Neuronal stem cell (in vitro differentiated cells): ENCODE measurements around the gene TGFBR1.

Experiments used
- DNase-seq: peaks from one replicate; pipeline ENCODE4 v3.0.0-alpha.2; 2013; ENCODE audit warnings: low spot score
- H2AFZ ChIP-seq: one replicate; pipeline ENCODE4 v1.6.1; 2013; ENCODE audit warnings: mild to moderate bottlenecking, low read length, inconsistent platforms
- H2AK5ac ChIP-seq: 2 replicates; pipeline ENCODE4 v1.6.1; 2013; ENCODE audit warnings: low read depth, mild to moderate bottlenecking, inconsistent platforms, low read length, moderate library complexity, mixed read lengths
- H2BK120ac ChIP-seq: 2 replicates; pipeline ENCODE4 v1.6.1; 2013; ENCODE audit warnings: low read depth, mild to moderate bottlenecking, inconsistent platforms, low read length, moderate library complexity, mixed read lengths
- H2BK12ac ChIP-seq: one replicate; pipeline ENCODE4 v1.6.1; 2013; ENCODE audit warnings: low read length, inconsistent platforms
- H2BK15ac ChIP-seq: 2 replicates; pipeline ENCODE4 v1.6.1; 2013; ENCODE audit warnings: mild to moderate bottlenecking, low read length, inconsistent platforms, mixed read lengths
- H2BK5ac ChIP-seq: one replicate; pipeline ENCODE4 v1.6.1; 2013; ENCODE audit warnings: inconsistent platforms, mild to moderate bottlenecking, low read length, moderate library complexity
- H3K14ac ChIP-seq: one replicate; pipeline ENCODE4 v1.6.1; 2013; ENCODE audit warnings: low read length, inconsistent platforms
- H3K18ac ChIP-seq: 2 replicates; pipeline ENCODE4 v1.6.1; 2013; ENCODE audit warnings: low read length, inconsistent platforms
- H3K23ac ChIP-seq: 2 replicates; pipeline ENCODE4 v1.6.1; 2013; ENCODE audit warnings: low read depth, mild to moderate bottlenecking, mixed read lengths, low read length, inconsistent platforms; ENCODE audit not compliant: poor library complexity
- H3K27ac ChIP-seq: replicated peaks from 3 replicates; pipeline ENCODE4 v1.5.1; 2013; ENCODE audit warnings: low read length, inconsistent platforms
- H3K27me3 ChIP-seq, 3 experiments: 2 replicates each; pipeline ENCODE4 v1.6.1; 2013; ENCODE audit warnings: low read length in 3 of 3, mild to moderate bottlenecking in 2 of 3, inconsistent platforms in 1 of 3, low read depth in 1 of 3, mixed read lengths in 1 of 3, moderate library complexity in 1 of 3; ENCODE audit not compliant: control insufficient read depth in 3 of 3, insufficient read depth in 3 of 3
- H3K36me3 ChIP-seq, 2 donors: replicated peaks in 1 of 2; 2 replicates each; pipeline ENCODE4 v1.6.1; 2013; ENCODE audit warnings: low read length in 2 of 2; ENCODE audit not compliant: control insufficient read depth in 2 of 2, insufficient read depth in 2 of 2
- H3K4ac ChIP-seq: 2 replicates; pipeline ENCODE4 v1.6.1; 2013; ENCODE audit warnings: inconsistent platforms, mild to moderate bottlenecking, low read length, moderate library complexity
- H3K4me1 ChIP-seq, 2 donors: 1 replicate in 1 of 2; 2 replicates in 1 of 2; pipeline ENCODE4 v1.6.1; 2013; ENCODE audit warnings: low read length in 2 of 2, low read depth in 1 of 2; ENCODE audit not compliant: control insufficient read depth in 2 of 2, insufficient read depth in 1 of 2
- H3K4me2 ChIP-seq: one replicate; pipeline ENCODE4 v1.6.1; 2013; ENCODE audit warnings: mild to moderate bottlenecking, low read length, inconsistent platforms; ENCODE audit not compliant: insufficient read depth, poor library complexity, severe bottlenecking
- H3K4me3 ChIP-seq, 2 donors: 2 replicates each; pipeline ENCODE4 v1.5.1; 2013; ENCODE audit warnings: low read length in 2 of 2, mild to moderate bottlenecking in 2 of 2, inconsistent platforms in 1 of 2, moderate library complexity in 1 of 2
- H3K79me1 ChIP-seq: one replicate; pipeline ENCODE4 v1.6.1; 2013; ENCODE audit warnings: low read depth, mild to moderate bottlenecking, inconsistent platforms, low read length, moderate library complexity
- H3K9ac ChIP-seq: one replicate; pipeline ENCODE4 v1.6.1; 2013; ENCODE audit warnings: mild to moderate bottlenecking, low read depth, low read length, inconsistent platforms; ENCODE audit not compliant: poor library complexity
- H3K9me3 ChIP-seq, 2 donors: replicated peaks in 1 of 2; 2 replicates each; pipeline versions ENCODE3 to v1.6.1; 2013; ENCODE audit warnings: low read length in 2 of 2, mild to moderate bottlenecking in 2 of 2, inconsistent platforms in 1 of 2, low read depth in 1 of 2, mixed read lengths in 1 of 2, moderate library complexity in 1 of 2; ENCODE audit not compliant: control insufficient read depth in 2 of 2, insufficient read depth in 1 of 2
- H4K8ac ChIP-seq: one replicate; pipeline ENCODE4 v1.6.1; 2013; ENCODE audit warnings: low read depth, mild to moderate bottlenecking, inconsistent platforms, low read length, moderate library complexity
- H4K91ac ChIP-seq: one replicate; pipeline ENCODE4 v1.6.1; 2013; ENCODE audit warnings: low read length, low read depth, mild to moderate bottlenecking, inconsistent platforms; ENCODE audit not compliant: poor library complexity
- WGBS, 2 donors: extraction: QIAGEN DNeasy Blood & Tissue Kit; methylation state at CpG; one replicate each; pipeline ENCODE4 v1.1.7; 2013; ENCODE audit warnings: missing lambda C conversion rate in 2 of 2, mixed read lengths in 1 of 2; ENCODE audit not compliant: insufficient read length in 2 of 2, insufficient replicate concordance in 1 of 2; ENCODE audit errors: extremely low coverage in 2 of 2; 5-methylcytosine and 5-hydroxymethylcytosine counted together

The TGFBR1 gene

DNA sequence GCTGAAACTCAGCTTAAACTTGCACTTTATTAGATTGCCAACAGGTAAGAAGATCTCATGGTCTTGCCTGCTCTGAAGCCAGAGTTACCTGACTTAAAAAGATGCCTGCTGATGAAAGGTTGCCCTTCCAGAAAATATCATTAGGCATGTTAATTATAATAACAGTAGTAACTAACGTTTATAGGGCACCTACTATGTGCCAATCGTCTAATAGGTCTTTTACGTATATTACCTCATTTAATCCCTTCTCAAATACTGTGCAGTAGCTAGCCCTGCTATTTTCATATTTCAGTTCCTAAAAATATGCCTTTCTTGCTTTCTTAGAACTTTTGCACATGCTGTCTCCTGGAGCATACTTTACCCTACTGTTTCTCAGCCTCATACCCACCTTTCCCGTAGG lies 40.1 kb downstream of the TGFBR1 start:
- no peak overlapping the region for H3K4me2 ChIP-seq
- H2BK15ac ChIP-seq = no peak overlapping the region
- H3K27me3 ChIP-seq = no peaks in the 10 kb centered on the region
- no peaks in the 10 kb centered on the region for H3K9me3 ChIP-seq
- no peak overlapping the region for H2BK12ac ChIP-seq
- no peak overlapping the region for H2BK120ac ChIP-seq
- no peak overlapping the region for H2AK5ac ChIP-seq
- H3K9ac ChIP-seq = no peak overlapping the region
- H3K23ac ChIP-seq = no peak overlapping the region
- no peak overlapping the region for H3K14ac ChIP-seq
- no peak for DNase-seq
- H3K79me1 ChIP-seq = peaks cover 5% of the 10 kb centered on the region
- H3K27ac ChIP-seq = no peak overlapping the region
- H4K8ac ChIP-seq = no peak overlapping the region
- H2AFZ ChIP-seq = no peak overlapping the region
- peaks cover 27 to 92% of the 10 kb centered on the region in 2 donors for H3K36me3 ChIP-seq
- H3K4me3 ChIP-seq = no peak overlapping the region
- H3K4me1 ChIP-seq = peaks cover 0 to 8% of the 10 kb centered on the region in 2 donors
- no peak overlapping the region for H2BK5ac ChIP-seq
- no peak overlapping the region for H3K4ac ChIP-seq
- H3K18ac ChIP-seq = no peak overlapping the region
- WGBS, 2 donors = no CpG with 5 or more reads among the region's 4 CpGs
- H4K91ac ChIP-seq = no peak overlapping the region

DNA sequence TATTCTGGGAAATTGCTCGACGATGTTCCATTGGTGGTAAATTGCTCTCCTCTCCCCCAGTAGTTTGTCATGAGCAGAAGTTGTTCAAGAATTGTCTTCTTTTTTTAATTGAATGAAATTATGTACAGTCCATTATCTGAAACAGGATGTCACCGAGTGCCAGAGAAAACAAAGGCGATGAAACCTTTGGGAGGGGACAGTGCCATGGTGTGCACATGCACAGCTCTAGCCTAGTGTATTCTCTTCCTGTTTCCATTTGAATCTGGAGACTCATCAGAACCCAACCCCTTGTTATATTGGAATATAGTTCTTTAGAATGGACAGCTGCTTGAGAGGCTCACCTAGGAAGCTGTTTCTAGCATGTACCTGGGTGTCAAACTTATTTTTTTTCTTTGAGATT lies 41.7 kb downstream of the TGFBR1 start:
- Histone ChIP-seq H3K23ac (no peak overlapping the region), H3K4ac (no peak overlapping the region), H3K27me3 (no peaks in the 10 kb centered on the region), H3K4me1 (no peaks in the 10 kb centered on the region), H3K9ac (no peak overlapping the region), H2BK15ac (no peak overlapping the region), H3K4me2 (no peak overlapping the region), H4K8ac (no peak overlapping the region), H3K18ac (no peak overlapping the region), H4K91ac (no peak overlapping the region), H2AK5ac (no peak overlapping the region), H3K27ac (no peak overlapping the region), H2AFZ (no peak overlapping the region), H3K14ac (no peak overlapping the region), H2BK5ac (no peak overlapping the region), H3K79me1 (peaks cover 2% of the 10 kb centered on the region), H3K9me3 (no peaks in the 10 kb centered on the region), H3K36me3 (peaks cover 28 to 100% of the 10 kb centered on the region in 2 donors), H2BK120ac (no peak overlapping the region), H2BK12ac (no peak overlapping the region), H3K4me3 (no peak overlapping the region)
- no peak for DNase-seq
- WGBS, 2 donors = no CpG with 5 or more reads among the region's 4 CpGs

DNA sequence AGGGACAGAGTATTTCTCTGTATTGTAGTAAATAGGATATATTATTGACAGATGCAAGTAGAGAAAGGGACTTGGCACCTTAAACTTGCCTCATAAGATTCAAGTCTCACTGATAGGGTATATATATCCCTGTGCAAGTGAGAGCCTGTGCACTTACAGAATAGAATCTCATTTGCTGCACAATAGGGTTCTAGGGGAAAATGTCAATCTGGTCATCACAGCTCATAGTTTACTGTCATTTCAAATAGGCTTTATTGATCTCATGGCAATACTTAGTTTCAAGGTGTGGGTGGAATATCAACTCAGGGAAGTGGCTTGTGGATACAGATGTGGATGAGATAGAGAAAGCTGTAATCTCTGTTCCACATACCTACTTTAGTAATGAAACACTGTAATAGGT lies 42.3 kb downstream of the TGFBR1 start:
- no peak overlapping the region for H2BK12ac ChIP-seq
- DNase-seq = no peak
- no peak overlapping the region for H4K8ac ChIP-seq
- H3K18ac ChIP-seq = no peak overlapping the region
- peaks cover 2% of the 10 kb centered on the region for H3K79me1 ChIP-seq
- no peak overlapping the region for H2BK5ac ChIP-seq
- H4K91ac ChIP-seq = no peak overlapping the region
- no peak overlapping the region for H3K27ac ChIP-seq
- no peak overlapping the region for H2BK120ac ChIP-seq
- H3K9me3 ChIP-seq = no peaks in the 10 kb centered on the region
- no peak overlapping the region for H3K14ac ChIP-seq
- H3K36me3 ChIP-seq = peaks cover 29 to 100% of the 10 kb centered on the region in 2 donors
- H2BK15ac ChIP-seq = no peak overlapping the region
- no peak overlapping the region for H3K4ac ChIP-seq
- no peaks in the 10 kb centered on the region for H3K27me3 ChIP-seq
- H3K4me1 ChIP-seq = no peaks in the 10 kb centered on the region
- no peak overlapping the region for H2AFZ ChIP-seq
- H3K4me3 ChIP-seq = no peak overlapping the region
- no peak overlapping the region for H2AK5ac ChIP-seq
- no peak overlapping the region for H3K9ac ChIP-seq
- H3K4me2 ChIP-seq = no peak overlapping the region
- no peak overlapping the region for H3K23ac ChIP-seq

DNA sequence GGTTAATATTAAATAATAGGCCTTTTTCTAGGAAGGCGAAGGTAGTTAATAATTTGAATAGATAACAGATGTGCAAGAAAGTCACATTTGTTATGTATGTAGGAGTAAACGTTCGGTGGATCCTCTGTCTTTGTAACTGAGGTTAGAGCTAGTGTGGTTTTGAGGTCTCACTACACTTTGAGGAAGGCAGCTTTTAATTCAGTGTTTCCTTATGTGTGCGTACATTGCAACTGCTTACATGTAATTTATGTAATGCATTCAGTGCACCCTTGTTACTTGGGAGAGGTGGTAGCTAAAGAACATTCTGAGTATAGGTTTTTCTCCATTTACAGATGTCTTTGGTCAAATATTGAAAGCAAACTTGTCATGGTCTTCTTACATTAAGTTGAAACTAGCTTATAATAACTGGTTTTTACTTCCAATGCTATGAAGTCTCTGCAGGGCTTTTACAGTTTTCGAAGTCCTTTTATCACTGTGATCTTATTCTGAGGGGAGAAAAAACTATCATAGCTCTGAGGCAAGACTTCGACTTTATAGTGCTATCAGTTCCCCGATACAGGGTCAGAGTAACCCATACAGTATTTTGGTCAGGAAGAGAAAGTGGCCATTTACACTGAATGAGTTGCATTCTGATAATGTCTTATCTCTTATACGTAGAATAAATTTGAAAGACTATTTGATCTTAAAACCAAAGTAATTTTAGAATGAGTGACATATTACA lies 45.7 kb downstream of the TGFBR1 start:
- no peak overlapping the region for H3K4me3 ChIP-seq
- no peaks in the 10 kb centered on the region for H3K9me3 ChIP-seq
- no peak overlapping the region for H2BK15ac ChIP-seq
- H3K36me3 ChIP-seq = peaks cover 20 to 80% of the 10 kb centered on the region in 2 donors
- no peak overlapping the region for H3K18ac ChIP-seq
- no peak for DNase-seq
- no peak overlapping the region for H3K9ac ChIP-seq
- H3K14ac ChIP-seq = no peak overlapping the region
- no peak overlapping the region for H2BK120ac ChIP-seq
- H2AK5ac ChIP-seq = no peak overlapping the region
- no peak overlapping the region for H4K91ac ChIP-seq
- H2AFZ ChIP-seq = no peak overlapping the region
- no peak overlapping the region for H4K8ac ChIP-seq
- H3K27ac ChIP-seq = no peak overlapping the region
- WGBS, 2 donors = 100% methylated on average over 1 of the region's 8 CpGs; no CpG with 5 or more reads in 1 of the 2 donors
- H3K27me3 ChIP-seq = no peaks in the 10 kb centered on the region
- no peak overlapping the region for H3K4me2 ChIP-seq
- H3K4ac ChIP-seq = no peak overlapping the region
- H3K79me1 ChIP-seq = no peaks in the 10 kb centered on the region
- no peak overlapping the region for H2BK12ac ChIP-seq
- H3K4me1 ChIP-seq = no peaks in the 10 kb centered on the region
- no peak overlapping the region for H2BK5ac ChIP-seq
- no peak overlapping the region for H3K23ac ChIP-seq
